HG03432 (cell line): ENCODE results near the gene ANO2.

Source experiments
- ATAC-seq: cut with Tn5 transposase; IDR thresholded peaks from one replicate; pipeline ENCODE4 v1.9.1; 2021; ENCODE audit warnings: mild to moderate bottlenecking, moderate library complexity; ENCODE audit not compliant: unreplicated experiment

Gene ANO2

GRCh38 chr12:5784462-5785130, 160.5 kb downstream of the ANO2 start:
- no peak for ATAC-seq

GRCh38 chr12:5783289-5783920, 161.7 kb downstream of the ANO2 start:
- no peak for ATAC-seq

DNA sequence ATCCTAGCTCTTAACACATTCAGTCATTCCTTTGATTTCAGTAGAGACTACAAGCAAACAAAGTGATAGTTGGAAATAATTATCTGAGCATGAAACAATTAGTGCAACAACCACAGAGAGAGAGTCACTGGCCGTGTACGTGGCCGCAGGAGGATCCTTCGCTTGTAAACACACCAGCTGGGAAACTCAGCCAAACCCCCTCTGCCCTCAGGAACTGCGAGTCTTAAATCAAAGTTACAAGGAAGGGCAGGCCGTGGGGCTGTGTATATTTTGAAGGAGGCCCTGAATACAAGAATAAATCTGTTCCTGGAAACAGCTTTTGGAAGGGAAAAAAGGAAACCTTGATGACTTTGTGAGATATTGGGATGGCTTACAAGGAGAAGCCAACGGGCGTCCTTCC, 164.5 kb downstream of the ANO2 start:
- no peak for ATAC-seq

DNA sequence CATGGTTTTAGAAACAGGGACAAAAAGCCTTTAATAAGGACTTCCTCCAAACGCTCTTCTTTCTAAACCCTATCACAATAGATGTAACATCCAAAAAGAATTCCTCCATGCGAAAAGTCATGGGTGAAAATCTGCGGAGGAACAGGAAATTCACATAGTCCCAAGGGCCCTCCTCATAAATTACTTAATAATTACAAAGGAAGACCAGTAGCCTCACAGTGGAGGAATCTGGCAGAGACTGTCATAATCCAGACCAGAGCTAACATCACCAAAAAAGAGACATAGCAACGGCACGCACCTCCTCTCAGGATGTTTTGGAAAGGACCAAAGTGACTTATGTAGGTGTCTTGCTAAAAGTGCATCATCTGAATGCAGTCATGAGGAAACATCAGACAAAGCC, 165.7 kb downstream of the ANO2 start:
- no peak for ATAC-seq

GRCh38 chr12:5778821-5779220, 166.2 kb downstream of the ANO2 start:
- no peak for ATAC-seq

DNA sequence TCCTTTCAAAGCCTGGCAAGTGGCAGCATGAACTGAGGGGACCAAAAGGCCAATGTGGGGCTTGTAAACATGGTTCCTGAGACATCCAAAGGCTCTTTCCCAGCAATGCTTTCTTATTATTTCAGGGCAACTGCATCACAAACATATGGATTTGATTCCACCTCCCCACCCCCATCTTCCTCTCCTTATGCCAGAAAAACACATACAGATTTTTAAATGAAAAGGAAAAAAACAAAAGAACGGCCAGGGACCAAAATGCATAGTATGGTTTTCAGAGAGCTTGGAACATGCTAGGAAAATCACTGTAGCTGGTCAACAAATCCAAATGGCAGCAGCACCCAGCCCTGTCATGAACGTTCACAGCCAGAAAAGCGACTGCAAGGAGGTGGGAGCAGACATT, 167.6 kb downstream of the ANO2 start:
- ATAC-seq = no peak

DNA sequence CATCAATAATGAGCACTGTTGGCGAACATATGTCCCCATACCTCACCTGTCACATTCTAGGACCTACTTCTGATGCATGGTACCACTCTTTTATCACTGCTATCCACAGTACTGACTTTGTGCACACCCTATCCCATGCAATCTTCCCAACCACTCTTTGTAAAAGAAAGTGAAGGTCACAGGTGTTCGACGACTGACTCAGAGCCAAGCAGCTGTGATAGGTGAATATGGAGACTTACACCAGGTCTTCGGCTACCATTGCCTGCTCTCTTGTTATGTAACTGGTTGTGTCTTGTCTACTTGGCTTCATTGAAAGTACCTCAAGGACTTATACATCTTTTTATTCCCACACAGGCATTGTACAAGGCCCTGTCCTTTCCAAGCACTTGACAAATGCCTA, 169.0 kb downstream of the ANO2 start:
- ATAC-seq = no peak

DNA sequence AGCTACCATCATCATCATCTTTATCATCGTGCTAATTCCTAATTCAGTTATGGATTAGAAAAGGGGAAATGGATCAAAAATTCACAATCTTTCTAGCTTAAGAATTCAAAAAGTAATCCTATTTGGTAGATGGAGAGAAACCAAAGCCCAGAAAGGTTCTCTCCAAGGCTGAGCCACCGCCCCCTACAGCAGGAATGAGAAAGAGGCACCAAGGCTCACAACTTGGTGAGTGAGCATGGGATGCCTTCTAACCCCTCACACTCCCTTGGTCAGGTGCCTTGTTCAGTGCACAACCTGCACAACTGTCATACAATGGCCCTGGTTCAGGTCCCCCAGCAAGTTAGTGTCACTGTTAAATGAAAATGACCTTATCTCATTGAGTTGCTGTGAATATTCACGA, 171.5 kb downstream of the ANO2 start:
- no peak for ATAC-seq

DNA sequence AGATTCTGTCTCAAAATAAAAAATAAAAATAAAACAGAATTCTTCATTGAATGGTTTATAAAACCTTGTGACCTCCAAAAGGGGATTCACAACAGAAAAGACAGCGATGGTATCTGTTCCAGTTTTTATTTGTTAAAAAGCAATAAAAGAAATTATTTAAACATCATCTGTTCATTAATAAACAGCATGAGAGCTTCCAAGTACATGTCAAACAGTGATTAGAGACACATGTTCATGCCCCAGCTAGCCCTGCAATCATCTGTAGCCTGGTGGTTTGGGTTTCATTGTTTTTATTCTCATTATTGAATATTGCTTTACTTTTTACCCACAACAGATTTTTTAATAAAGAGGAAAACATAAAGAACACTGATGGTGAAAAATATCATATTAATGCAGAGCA, 173.3 kb downstream of the ANO2 start:
- no peak for ATAC-seq

DNA sequence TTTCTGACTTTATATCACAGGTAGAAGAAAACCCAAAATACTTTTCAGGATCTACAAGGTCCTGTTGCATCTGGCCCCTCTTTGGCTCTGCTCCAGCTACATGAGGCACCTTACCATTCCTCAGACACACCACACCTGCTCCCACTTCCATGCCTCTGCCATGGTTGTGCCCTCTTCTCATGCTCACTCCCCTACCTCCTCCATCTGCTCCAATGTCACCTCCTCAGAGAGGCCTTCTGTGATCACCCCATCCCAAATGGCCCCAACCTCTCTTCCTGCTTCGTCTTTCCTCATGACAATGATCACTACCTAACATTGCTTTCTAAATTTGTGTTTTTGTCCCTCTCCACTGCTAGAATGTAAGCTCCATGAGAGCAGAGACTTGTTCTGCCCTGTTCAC, 174.3 kb downstream of the ANO2 start:
- ATAC-seq = no peak

- no peak for ATAC-seq
These were observed 176.4 kb downstream of the ANO2 start for GRCh38 chr12:5768581-5769196.

- no peak for ATAC-seq
These were observed 176.9 kb downstream of the ANO2 start for GRCh38 chr12:5768171-5768570.

GRCh38 chr12:5758347-5758746, 186.7 kb downstream of the ANO2 start:
- no peak for ATAC-seq

DNA sequence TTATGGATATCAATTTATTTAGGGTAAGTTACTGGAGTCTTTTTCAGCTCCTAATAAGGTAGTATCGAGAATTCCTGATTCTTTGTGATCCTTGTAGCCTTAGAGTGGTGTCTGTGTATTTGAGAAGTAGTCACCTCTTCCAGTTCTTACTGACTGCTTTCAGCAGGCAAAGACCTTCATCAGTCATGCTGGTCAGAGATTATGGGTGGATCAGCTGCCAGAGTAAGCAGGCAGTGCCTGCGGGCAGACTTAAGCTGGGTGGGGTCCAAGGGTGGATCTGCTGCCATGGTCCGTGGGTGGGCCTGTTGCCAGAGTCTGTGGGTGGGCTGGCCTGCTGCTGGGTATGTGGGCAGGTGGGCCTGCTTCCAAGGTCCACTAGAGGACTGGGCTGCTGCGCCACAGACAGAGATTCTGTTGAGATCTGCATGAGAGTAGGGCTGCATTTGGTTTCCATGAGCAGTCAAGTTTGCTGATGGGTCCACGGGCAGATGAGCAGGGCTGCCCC, 188.7 kb downstream of the ANO2 start:
- ATAC-seq = no peak

- no peak for ATAC-seq
These were observed 197.0 kb downstream of the ANO2 start for GRCh38 chr12:5748027-5748426.

- ATAC-seq = no peak
These were observed 198.1 kb downstream of the ANO2 start for GRCh38 chr12:5746917-5747316.

DNA sequence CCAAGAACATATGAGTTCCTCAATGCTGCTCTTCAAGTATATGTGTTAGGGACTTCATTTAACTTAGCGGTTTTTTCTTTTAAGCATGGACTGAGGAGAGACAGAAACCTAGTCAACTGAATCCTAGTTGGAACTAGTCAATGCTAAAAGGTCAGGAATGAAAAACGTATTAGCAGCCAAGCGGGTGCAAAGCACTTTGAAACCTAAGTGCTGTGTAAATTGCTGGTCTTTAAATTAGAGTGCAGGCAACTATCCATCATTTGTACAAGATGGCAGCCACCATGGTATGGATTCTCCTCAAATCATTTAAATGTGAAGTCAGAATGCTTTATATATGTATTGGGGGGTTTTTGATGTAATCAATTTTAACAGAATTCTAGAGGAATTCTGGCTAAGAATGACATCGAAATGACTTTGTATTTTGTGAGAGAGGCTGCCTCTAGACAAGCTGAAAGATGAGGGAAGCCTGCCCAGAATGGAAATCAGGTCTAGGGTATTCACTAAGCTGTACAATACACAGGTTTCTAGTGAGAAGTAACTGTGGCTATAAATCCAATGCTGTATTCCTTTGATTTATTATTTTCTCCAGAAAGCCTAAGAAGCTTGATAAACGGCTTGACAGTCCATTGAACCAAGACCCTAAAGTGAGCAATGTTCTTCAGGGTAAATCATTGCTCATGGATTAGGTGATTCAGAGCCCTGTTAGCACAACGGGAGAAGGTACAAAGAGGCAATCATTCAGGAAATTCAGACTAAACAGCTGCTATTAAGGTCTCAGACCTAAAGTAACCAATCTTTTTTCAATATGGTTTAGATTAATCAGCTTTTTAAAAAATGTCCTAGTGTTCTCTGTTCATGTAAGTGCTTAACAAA, 198.8 kb downstream of the ANO2 start:
- no peak for ATAC-seq

GRCh38 chr12:5745251-5745888, 199.7 kb downstream of the ANO2 start:
- no peak for ATAC-seq

- ATAC-seq = no peak
These were observed 202.8 kb downstream of the ANO2 start for GRCh38 chr12:5742258-5742657.

DNA sequence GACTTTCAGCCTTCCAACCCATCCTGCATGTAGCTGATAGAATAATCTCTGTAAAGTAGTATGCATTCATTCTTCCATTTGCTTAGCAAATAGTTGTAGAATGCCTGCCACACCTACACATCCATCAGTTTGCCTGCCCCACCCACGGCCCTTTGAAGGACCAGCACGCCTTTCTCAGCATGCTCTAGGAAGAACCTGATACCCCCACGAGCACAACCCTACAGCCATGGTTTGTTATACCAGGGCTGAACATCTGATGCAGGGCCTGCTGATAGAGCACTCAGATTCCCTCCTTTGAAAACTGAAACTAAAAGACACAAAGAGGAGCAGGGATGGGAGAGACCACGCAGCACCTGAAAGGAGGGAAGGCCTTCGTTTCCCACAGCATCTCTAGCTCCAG, 205.1 kb downstream of the ANO2 start:
- no peak for ATAC-seq

DNA sequence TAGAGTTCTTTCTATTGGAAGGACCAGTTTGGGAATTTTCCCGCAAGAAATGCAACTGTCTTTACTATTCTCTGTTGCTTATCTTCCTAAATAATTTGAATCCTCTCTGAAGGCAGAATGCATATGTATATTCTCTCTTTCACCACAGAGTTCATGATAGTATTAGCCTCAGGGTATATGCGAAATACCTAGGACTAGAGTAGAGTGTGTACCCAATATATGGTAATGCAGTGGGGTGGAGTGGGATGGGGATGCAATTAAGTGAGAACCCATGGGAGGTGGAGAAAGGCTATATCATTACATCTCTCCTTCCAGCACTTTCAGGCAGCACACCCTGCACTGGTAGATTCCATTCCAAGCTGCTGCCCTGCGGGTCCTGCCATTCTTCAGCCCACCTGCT, 207.3 kb downstream of the ANO2 start:
- ATAC-seq = no peak
